GM19035 (cell line): ENCODE results near the gene NDUFA12.

Experiments
- ATAC-seq: cut with Tn5 transposase; IDR thresholded peaks from one replicate; pipeline ENCODE4 v1.9.1; 2021; ENCODE audit not compliant: unreplicated experiment

Gene NDUFA12

DNA sequence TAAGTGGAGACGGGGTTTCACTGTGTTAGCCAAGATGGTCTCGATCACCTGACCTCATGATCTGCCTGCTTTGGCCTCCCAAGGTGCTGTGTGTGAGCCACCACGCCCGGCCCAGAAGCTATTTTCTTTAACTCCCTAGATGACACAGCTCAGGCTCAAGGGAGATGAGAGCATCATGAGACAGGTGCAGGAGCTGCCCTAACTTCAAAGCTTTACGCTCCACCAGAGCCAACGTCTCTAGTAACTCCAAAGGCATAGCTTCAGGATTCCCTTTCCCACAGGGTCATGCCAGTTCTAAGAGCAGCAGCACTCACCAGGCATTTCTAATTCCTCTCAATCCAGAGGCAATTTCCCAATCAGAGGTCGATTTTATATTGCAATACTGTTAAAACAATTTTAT lies 21.0 kb downstream of the NDUFA12 start:
- no peak for ATAC-seq

- ATAC-seq = no peak
These were observed 22.9 kb downstream of the NDUFA12 start for GRCh38 chr12:94980577-94980976.

GRCh38 chr12:94979941-94980340 lies 23.6 kb downstream of the NDUFA12 start:
- no peak for ATAC-seq

DNA sequence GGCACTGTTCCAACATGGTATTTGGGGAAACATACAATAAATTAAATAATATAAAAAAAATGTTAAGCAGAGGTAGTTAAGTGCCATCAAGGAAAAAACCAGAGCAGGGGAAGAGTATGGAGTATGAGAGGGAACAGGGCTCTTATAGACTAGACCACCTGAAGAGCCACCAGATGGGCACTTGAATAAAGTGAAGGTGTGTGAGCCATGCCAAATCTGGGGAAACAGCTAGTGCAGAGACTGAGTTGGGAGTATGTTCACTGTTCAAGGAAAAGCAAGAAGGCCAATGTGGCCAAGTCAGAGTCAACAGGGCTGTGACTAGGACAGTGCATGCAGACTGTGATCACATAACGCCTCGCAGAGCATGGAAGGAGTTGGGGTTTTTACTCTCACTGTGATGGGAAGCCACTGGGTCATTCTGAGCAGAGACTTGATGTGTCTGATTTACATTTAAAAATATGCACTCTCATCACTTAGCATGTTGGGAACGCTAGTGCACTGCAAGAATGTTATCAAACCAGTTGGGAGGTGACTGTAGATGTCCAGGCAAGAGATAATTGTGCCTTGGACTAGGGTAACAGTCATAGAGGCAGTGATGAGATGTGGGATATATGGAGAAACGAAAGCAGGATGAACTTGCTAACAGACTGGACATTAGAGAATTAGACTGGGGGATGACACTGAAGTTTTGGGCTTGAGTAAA lies 25.6 kb downstream of the NDUFA12 start:
- no peak for ATAC-seq

DNA sequence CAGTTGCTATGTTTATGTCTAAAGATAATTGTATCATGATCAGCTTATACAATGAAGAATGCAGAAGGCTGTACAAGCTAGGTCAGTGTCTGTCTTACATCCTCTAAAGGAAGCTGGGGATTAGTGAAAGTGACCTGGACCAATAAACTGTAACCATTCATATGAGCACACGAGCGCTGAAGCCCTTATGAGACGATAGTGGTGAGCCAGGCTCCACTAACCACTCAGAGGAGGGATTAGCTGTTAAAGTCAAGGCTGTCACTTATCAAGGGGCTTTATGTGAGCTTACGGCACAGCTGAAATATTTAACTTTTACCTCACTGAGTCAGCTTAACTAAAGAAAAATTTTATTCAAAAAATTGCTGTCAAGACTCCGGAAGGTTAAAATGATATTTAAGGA lies 30.3 kb downstream of the NDUFA12 start:
- no peak for ATAC-seq

DNA sequence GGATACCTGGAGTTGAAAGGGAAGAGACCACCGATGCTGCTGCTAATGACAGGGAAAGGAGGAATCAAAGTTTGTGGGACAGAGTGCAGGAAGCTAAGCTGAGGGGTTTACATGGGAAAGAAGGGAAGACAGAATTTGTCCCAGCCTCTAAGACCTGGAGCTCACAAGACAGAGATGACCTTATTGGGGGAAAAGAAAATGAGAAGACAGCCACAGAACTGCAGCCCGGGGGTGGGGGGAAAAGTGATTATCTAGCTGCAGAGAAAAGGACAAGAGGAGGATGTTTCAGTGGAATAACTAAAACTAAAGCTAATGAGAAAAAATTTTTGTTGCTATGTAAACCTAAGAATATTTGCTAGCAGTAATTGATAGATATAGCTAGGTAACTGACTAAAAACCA lies 30.7 kb downstream of the NDUFA12 start:
- ATAC-seq = no peak

- no peak for ATAC-seq
These were observed 31.6 kb downstream of the NDUFA12 start for GRCh38 chr12:94971923-94972322.

GRCh38 chr12:94970560-94970959 lies 32.9 kb downstream of the NDUFA12 start:
- ATAC-seq = no peak

- ATAC-seq = peak; percentile 71
These were observed 34.1 kb downstream of the NDUFA12 start for GRCh38 chr12:94969424-94969823.

GRCh38 chr12:94965982-94966630 lies 37.4 kb downstream of the NDUFA12 start:
- no peak for ATAC-seq

DNA sequence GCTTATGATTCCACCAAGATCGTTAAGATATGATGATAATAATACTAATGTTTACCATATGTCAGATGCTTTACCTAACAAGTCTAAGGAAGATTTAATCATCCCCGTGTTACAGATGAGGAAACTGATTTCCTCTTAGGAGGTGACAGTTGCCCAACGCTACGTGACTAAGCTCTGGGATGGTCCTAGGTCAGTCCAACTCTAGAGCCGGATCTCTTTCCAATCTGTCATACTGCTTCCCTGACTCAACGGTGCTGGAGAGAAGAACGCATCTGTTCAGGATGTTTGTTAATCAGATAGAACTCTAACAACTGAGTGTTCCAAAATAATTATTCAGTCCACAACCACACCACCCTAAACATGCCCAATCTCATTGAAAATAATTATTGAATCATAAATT lies 39.8 kb downstream of the NDUFA12 start:
- no peak for ATAC-seq

GRCh38 chr12:94962670-94963069 lies 40.8 kb downstream of the NDUFA12 start:
- no peak for ATAC-seq

GRCh38 chr12:94961911-94962310 lies 41.6 kb downstream of the NDUFA12 start:
- no peak for ATAC-seq

DNA sequence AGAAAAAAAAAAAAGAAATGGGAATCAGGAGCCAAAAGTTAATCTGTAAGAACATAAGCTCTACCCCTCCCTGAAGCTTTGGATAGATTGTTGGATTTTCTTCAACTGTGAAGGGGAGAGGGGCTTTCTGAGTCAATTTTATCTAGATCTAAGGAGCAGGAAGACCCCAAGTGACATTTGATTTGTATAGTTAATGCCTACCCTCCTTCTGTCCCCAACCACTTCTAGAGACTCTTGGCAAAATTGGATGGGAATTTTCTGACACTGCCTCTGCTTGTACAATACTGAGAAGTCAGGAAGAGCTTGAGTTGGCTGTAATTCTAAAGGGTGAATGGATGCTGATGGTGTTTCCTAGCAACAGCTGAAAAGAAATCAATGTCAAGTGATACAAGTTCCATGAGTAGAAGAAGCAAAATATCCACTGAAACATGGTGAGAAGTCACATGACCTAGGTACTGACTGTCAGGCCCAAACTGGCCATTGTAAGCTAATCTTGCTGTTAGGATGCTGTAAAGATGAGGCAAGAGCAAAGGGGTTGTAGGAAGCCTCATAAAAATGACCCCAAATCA lies 42.2 kb downstream of the NDUFA12 start:
- no peak for ATAC-seq

- ATAC-seq = no peak
These were observed 46.5 kb downstream of the NDUFA12 start for GRCh38 chr12:94957006-94957405.

DNA sequence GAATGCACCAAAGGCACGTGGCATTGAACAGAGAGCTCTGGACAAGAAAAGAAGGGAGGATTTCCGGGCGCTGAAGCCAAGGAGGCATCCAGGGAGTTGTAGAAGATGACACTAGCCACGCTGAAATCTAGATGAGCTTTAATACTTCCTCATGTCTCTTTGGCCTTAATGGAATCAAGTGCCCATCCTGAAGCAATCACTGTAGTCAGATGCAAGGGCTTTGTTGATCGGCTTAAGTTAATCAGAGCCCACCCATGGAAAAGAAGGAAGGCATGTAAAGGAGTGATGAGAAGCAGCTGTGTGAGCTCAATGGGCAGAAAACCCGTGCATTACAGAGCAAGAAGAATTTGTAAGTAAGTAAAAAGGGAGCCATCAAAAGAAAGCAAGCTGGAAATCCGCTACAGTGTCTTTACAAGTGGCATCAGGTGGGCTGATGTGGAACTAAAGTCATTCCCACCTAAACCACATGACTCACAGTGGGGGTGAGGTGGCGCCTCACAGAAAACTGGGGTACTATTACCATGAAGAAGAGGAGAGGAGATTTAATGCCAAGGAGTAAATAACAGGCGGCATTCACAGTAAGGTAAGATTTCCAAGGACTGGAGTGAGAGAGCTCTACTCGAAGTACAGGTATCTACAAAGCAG lies 48.4 kb downstream of the NDUFA12 start:
- no peak for ATAC-seq

GRCh38 chr12:94954029-94954685 lies 49.3 kb downstream of the NDUFA12 start:
- no peak for ATAC-seq

DNA sequence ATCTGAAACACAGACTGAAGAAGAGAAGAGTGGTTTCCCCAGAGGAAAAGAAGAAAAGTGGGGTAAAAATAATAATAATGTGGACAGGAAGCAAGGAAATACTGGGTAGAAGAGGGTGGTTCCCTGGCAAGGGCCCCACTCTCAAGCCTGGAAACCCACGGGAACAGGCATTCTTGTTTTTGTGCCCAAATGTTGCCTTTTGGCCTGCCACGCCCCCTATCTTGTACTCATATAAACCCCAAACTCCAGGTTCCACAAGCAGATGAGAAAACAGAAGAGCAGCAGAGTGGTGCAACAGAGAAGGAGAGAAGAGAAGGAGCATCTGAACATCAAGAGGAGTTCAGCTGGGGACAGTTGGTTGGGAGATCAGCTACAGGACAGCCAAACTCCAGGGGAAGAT lies 51.2 kb downstream of the NDUFA12 start:
- ATAC-seq = no peak

GRCh38 chr12:94951071-94951934 lies 52.2 kb downstream of the NDUFA12 start:
- no peak for ATAC-seq

DNA sequence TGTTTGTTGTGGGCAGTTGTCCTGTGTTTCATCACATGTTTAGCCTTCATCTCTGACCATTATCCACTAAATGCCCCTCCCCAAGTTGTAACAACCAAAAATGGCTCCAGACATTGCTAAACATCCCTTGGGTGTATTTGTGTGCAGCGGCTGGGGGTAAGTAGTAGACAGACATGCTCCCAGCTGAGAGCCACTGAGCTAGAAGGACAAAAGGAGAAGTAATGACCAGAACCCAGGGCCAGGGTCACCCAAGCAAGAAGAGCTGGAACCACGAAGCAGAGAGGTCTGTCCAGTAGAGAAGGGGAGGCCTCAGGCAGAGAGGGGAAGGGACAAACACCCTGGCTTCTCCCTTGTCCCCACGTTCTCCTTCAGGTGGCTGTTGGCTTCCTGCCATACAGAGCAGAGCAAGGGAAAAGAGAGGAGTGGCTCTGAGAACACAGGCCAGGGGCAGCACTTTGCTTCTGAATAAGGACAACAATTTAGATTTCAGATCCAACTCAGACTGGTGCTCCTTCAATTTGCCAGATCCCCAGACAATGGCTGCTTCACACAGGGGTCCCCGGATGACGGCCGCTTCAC lies 55.2 kb downstream of the NDUFA12 start:
- no peak for ATAC-seq
